Peyer's patch (tissue), 4 donors: ENCODE data around the gene SPATA3. TPM values are rescaled to one million over a fixed set of nuclear protein-coding genes. Genes with fewer than 3 reads are reported as not detected.

Source experiments
- DNase-seq, 3 donors: peaks; one replicate each; pipeline ENCODE4 v3.0.0-alpha.2; 2017 to 2019
- H3K27ac ChIP-seq, 4 donors: fragments of 200-600 bp; sonication (generic); one replicate each; pipeline ENCODE4 v1.5.1; 2016 to 2019
- H3K27me3 ChIP-seq, 2 donors: fragments of 200-600 bp; sonication (generic); one replicate each; pipeline ENCODE4 v1.5.1; 2019
- H3K36me3 ChIP-seq, 3 donors: fragments of 200-600 bp; sonication (generic); one replicate each; pipeline ENCODE4 v1.5.1; 2016 to 2019
- H3K4me1 ChIP-seq, 4 donors: fragments of 200-600 bp; sonication (generic); one replicate each; pipeline ENCODE4 v1.5.1; 2016 to 2019
- H3K4me3 ChIP-seq, 4 donors: fragments of 200-600 bp; sonication (generic); 1 replicate in 3 of 4; 2 replicates in 1 of 4; pipeline ENCODE4 v1.5.1; 2016 to 2019; ENCODE audit warnings: mild to moderate bottlenecking in 1 of 4
- H3K9me3 ChIP-seq, 4 donors: fragments of 200-600 bp; sonication (generic); one replicate each; pipeline ENCODE4 v1.5.1; 2016 to 2019; ENCODE audit warnings: mild to moderate bottlenecking in 1 of 4
- CTCF ChIP-seq, 6 experiments: fragments of 450-650 bp in 4 of 6; fragments of 200-600 bp in 2 of 6; sonication (generic) in 1 of 6; IDR thresholded peaks; one replicate each; pipeline ENCODE4 v1.5.1; 2017 to 2019; ENCODE audit warnings: antibody characterized with exemption in 6 of 6, mild to moderate bottlenecking in 3 of 6, moderate library complexity in 1 of 6
- POLR2A ChIP-seq, 2 donors: fragments of 450-650 bp; IDR thresholded peaks; one replicate each; pipeline ENCODE4 v1.5.1; 2017; ENCODE audit warnings: antibody characterized with exemption in 2 of 2, mild to moderate bottlenecking in 2 of 2, moderate library complexity in 2 of 2
- total RNA-seq, 4 donors: library from RNA; depleted of rRNA; stranded (reverse); fragments of >200 nt; gene quantifications; one replicate each; pipeline ENCODE4 v1.1.0, GENCODE V29; 2016

SPATA3 gene
- total RNA-seq, 4 donors from 2014 or later, result not detected

- DNase-seq, result peak in 1 of 3 donors; percentile 36
- Histone ChIP-seq H3K27me3 (no peaks in the 10 kb centered on the region), H3K4me3 (no peak overlapping the region), H3K27ac (no peak overlapping the region), H3K36me3 (no peaks in the 10 kb centered on the region), H3K4me1 (peaks cover 0 to 5% (median 0%) of the 10 kb centered on the region in 4 donors), H3K9me3 (no peaks in the 10 kb centered on the region)
- TF ChIP-seq CTCF (IDR thresholded peaks at IDR 0.05) (no peak), POLR2A (IDR thresholded peaks at IDR 0.05) (no peak)
Observed at GRCh38 chr2:230985519-230986231, 10.2 kb upstream of the SPATA3 start.

DNA sequence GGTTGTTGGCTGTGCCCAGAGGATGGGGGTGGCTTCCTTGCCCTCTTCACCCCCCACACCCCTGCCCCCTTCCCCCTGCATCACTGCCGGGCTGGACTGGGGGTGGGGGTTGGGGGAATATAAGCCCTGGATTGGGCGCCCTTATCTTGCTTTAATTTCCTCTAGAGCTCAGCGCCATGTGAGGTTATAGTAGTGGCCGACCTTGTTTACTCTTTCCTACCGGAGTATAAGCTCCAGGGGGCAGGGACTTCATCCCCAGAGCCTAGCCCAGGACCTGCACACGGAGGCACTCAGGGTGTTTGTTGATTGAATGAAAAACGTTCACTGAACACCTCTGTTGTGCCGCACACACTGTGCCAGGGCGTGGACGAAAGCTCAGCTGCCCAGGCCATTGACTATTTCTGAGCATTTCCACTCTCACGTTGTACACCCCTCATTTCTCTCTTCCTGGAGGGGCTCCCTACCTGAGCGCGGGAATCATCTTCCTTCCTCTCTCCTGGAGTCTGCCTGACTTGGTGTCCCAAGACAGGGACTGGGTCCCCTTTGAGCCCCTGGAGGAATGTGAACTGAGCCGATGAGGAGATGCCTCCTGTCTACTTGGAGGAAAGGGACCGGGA is 9.3 kb upstream of the SPATA3 start:
- DNase-seq, result no peak
- no peaks in the 10 kb centered on the region for H3K36me3 ChIP-seq
- peak overlapping the region; percentile 23 to 44 (median 40) for H3K4me3 ChIP-seq
- no peaks in the 10 kb centered on the region for H3K27me3 ChIP-seq
- H3K9me3 ChIP-seq, result no peaks in the 10 kb centered on the region
- H3K4me1 ChIP-seq, result peaks cover 0 to 5% (median 0%) of the 10 kb centered on the region in 4 donors
- TF ChIP-seq POLR2A (IDR thresholded peaks at IDR 0.05) (no peak), CTCF (IDR thresholded peaks at IDR 0.05) (no peak)
- H3K27ac ChIP-seq, result no peak overlapping the region

GRCh38 chr2:230987137-230988020 is 8.5 kb upstream of the SPATA3 start:
- no peaks in the 10 kb centered on the region for H3K27me3 ChIP-seq
- no peaks in the 10 kb centered on the region for H3K9me3 ChIP-seq
- H3K4me1 ChIP-seq, result peaks cover 0 to 5% (median 0%) of the 10 kb centered on the region in 4 donors
- no peak overlapping the region for H3K27ac ChIP-seq
- peak overlapping the region; percentile 23 to 44 (median 40) for H3K4me3 ChIP-seq
- no peaks in the 10 kb centered on the region for H3K36me3 ChIP-seq
- DNase-seq, result peak; percentile 68 to 91 (median 89)
- TF ChIP-seq POLR2A (IDR thresholded peaks at IDR 0.05), result no peak
- peak; percentile 84 to 97 (median 92) for TF ChIP-seq CTCF (IDR thresholded peaks at IDR 0.05)

DNA sequence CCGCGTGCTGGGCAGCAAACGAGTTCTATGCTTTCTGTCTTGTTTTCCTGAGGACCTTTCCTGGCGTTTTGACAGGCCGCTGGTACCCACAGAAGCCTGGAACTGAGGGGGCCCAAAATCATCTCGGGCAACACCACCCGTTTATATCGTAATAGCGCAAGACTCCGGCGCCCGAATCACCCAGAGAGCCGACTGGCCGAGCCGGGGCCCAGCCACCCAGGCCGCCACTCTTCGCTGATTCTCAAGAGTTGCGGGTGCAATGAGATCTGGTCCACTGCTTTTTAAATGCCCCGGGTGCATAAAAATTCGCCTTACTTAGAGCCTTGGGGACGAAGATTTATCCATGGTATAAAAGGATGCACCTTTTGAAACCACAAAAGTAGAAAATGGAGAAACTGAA is 6.2 kb upstream of the SPATA3 start:
- H3K36me3 ChIP-seq, result no peaks in the 10 kb centered on the region
- no peaks in the 10 kb centered on the region for H3K27me3 ChIP-seq
- TF ChIP-seq POLR2A (IDR thresholded peaks at IDR 0.05) (no peak), CTCF (IDR thresholded peaks at IDR 0.05) (no peak)
- peak in 1 of 3 donors; percentile 25 for DNase-seq
- H3K9me3 ChIP-seq, result no peaks in the 10 kb centered on the region
- peaks cover 0 to 5% (median 0%) of the 10 kb centered on the region in 4 donors for H3K4me1 ChIP-seq
- no peak overlapping the region for H3K4me3 ChIP-seq
- H3K27ac ChIP-seq, result no peak overlapping the region

- peaks cover 0 to 5% (median 0%) of the 10 kb centered on the region in 4 donors for H3K4me1 ChIP-seq
- H3K36me3 ChIP-seq, result no peaks in the 10 kb centered on the region
- H3K9me3 ChIP-seq, result no peaks in the 10 kb centered on the region
- no peak overlapping the region for H3K27ac ChIP-seq
- TF ChIP-seq POLR2A (IDR thresholded peaks at IDR 0.05) (no peak), CTCF (IDR thresholded peaks at IDR 0.05) (no peak)
- H3K4me3 ChIP-seq, result no peak overlapping the region
- H3K27me3 ChIP-seq, result no peaks in the 10 kb centered on the region
- peak in 1 of 3 donors; percentile 13 for DNase-seq
Observed at GRCh38 chr2:230990131-230990898, 5.6 kb upstream of the SPATA3 start.
